GM23338 (cell line): ENCODE results near the gene MEGF10. TPM values are rescaled to one million over a fixed set of nuclear protein-coding genes. Genes with fewer than 3 reads are reported as not detected.

ENCODE experiments used
- ATAC-seq: fragments of 200-7000 bp; cut with Tn5 transposase; 3 replicates; pipeline ENCODE4 v1.9.1; 2020
- DNase-seq: peaks from one replicate; pipeline ENCODE4 v3.0.0-alpha.2; 2015; ENCODE audit warnings: low spot score
- H2AFZ ChIP-seq: fragments of 200-600 bp; sonication (generic); 2 replicates; pipeline ENCODE4 v1.8.0; 2016; ENCODE audit warnings: antibody characterized with exemption, mild to moderate bottlenecking, moderate library complexity
- H3F3A ChIP-seq: fragments of 200-600 bp; sonication (generic); replicated peaks from 2 replicates; pipeline ENCODE4 v1.8.0; 2017; ENCODE audit warnings: antibody characterized with exemption, mixed run types, low read depth
- H3K27ac ChIP-seq: fragments of 200-600 bp; sonication (generic); 2 replicates; pipeline ENCODE4 v1.6.1; 2016; ENCODE audit warnings: low read depth
- H3K27me3 ChIP-seq: fragments of 200-600 bp; sonication (generic); 2 replicates; pipeline ENCODE4 v1.8.0; 2016; ENCODE audit warnings: mild to moderate bottlenecking, mixed run types, moderate library complexity; ENCODE audit not compliant: insufficient read depth
- H3K36me3 ChIP-seq: fragments of 200-600 bp; sonication (generic); 2 replicates; pipeline ENCODE4 v1.8.0; 2016; ENCODE audit warnings: mild to moderate bottlenecking; ENCODE audit not compliant: insufficient read depth
- H3K4me1 ChIP-seq: fragments of 200-600 bp; sonication (generic); 2 replicates; pipeline ENCODE4 v1.8.0; 2016; ENCODE audit warnings: mild to moderate bottlenecking, moderate library complexity; ENCODE audit not compliant: insufficient read depth
- H3K4me2 ChIP-seq: fragments of 200-600 bp; sonication (generic); 2 replicates; pipeline ENCODE4 v1.7.1; 2017; ENCODE audit warnings: mixed run types
- H3K4me3 ChIP-seq: fragments of 200-600 bp; sonication (generic); 2 replicates; pipeline ENCODE4 v1.6.1; 2016; ENCODE audit warnings: mixed run types
- H3K79me2 ChIP-seq: fragments of 200-600 bp; sonication (generic); replicated peaks from 2 replicates; pipeline ENCODE4 v1.8.0; 2017; ENCODE audit warnings: mild to moderate bottlenecking; ENCODE audit not compliant: insufficient read depth
- H3K9me2 ChIP-seq: fragments of 200-600 bp; sonication (generic); 2 replicates; pipeline ENCODE4 v1.8.0; 2017; ENCODE audit not compliant: insufficient read depth
- H4K20me1 ChIP-seq: fragments of 200-600 bp; sonication (generic); replicated peaks from 2 replicates; pipeline ENCODE4 v1.8.0; 2017; ENCODE audit warnings: mild to moderate bottlenecking; ENCODE audit not compliant: insufficient read depth
- H3K27ac Mint-ChIP-seq: 2 replicates; pipeline ENCODE4 v1.8.0; 2020; ENCODE audit warnings: inconsistent platforms, mild to moderate bottlenecking, moderate library complexity, mixed read lengths
- H3K27me3 Mint-ChIP-seq: 3 replicates; pipeline ENCODE4 v1.8.0; 2022; ENCODE audit warnings: low read depth, mild to moderate bottlenecking, moderate library complexity, mixed read lengths, inconsistent platforms; ENCODE audit not compliant: insufficient read depth, poor library complexity
- H3K36me3 Mint-ChIP-seq: 3 replicates; pipeline ENCODE4 v1.8.0; 2021; ENCODE audit warnings: low read depth, mild to moderate bottlenecking, inconsistent platforms, moderate library complexity, mixed read lengths
- H3K4me1 Mint-ChIP-seq: 3 replicates; pipeline ENCODE4 v1.8.0; 2020; ENCODE audit warnings: mild to moderate bottlenecking, inconsistent platforms, mixed read lengths
- H3K4me3 Mint-ChIP-seq: 3 replicates; pipeline ENCODE4 v1.8.0; 2021; ENCODE audit warnings: moderate library complexity, mild to moderate bottlenecking, inconsistent platforms, mixed read lengths
- H3K9me3 Mint-ChIP-seq: 3 replicates; pipeline ENCODE4 v1.8.0; 2020; ENCODE audit warnings: moderate library complexity, mild to moderate bottlenecking, inconsistent platforms, mixed read lengths
- CREB1 ChIP-seq: fragments of 250-450 bp; sonication (Bioruptor Pico); IDR thresholded peaks from 2 replicates; pipeline ENCODE4 v1.5.0; 2020; ENCODE audit warnings: low read depth, mild to moderate bottlenecking, moderate library complexity
- EZH2 ChIP-seq: fragments of 200-600 bp; sonication (generic); IDR thresholded peaks from one replicate; pipeline ENCODE4 v1.8.0; 2017; ENCODE audit warnings: antibody characterized with exemption, mild to moderate bottlenecking, low read depth; ENCODE audit not compliant: unreplicated experiment
- EZH2phosphoT487 ChIP-seq: fragments of 200-600 bp; sonication (generic); IDR thresholded peaks from one replicate; pipeline ENCODE4 v1.8.1; 2018; ENCODE audit warnings: antibody characterized with exemption; ENCODE audit not compliant: unreplicated experiment
- NANOG ChIP-seq: IDR thresholded peaks from 2 replicates; pipeline ENCODE4 v1.6.1; 2016; ENCODE audit warnings: antibody characterized with exemption, borderline replicate concordance
- STAT1 ChIP-seq: IDR thresholded peaks from one replicate; pipeline ENCODE4 v1.6.1; 2016; ENCODE audit warnings: antibody characterized with exemption; ENCODE audit not compliant: unreplicated experiment
- ZNF114 ChIP-seq: fragments of 250-450 bp; sonication (Bioruptor Pico); IDR thresholded peaks from 2 replicates; pipeline ENCODE4 v1.5.0; 2020; ENCODE audit warnings: mild to moderate bottlenecking, moderate library complexity
- polyA plus RNA-seq: library from polyadenylated mRNA; unstranded; fragments of >200 nt; fragmentation: Nextera tagmentation; extraction: Ambion mirVana; gene quantifications from 2 replicates; pipeline ENCODE4 v1.2.1, GENCODE V29; 2016
- total RNA-seq: library from RNA; depleted of rRNA; stranded (reverse); fragments of >200 nt; shearing (Covaris generic); gene quantifications from 2 replicates; pipeline ENCODE4 v1.2.3, GENCODE V29; 2014
- TF ChIP-seq, protein P1 (sequence below): fragments of 250-450 bp; sonication (Bioruptor Pico); IDR thresholded peaks from 2 replicates; pipeline ENCODE4 v1.5.0; 2020; ENCODE audit warnings: mild to moderate bottlenecking, moderate library complexity
- TF ChIP-seq, protein P2 (sequence below): IDR thresholded peaks from one replicate; pipeline ENCODE4 v1.6.1; 2018; ENCODE audit warnings: antibody characterized with exemption; ENCODE audit not compliant: unreplicated experiment

Gene MEGF10
- total and polyA plus RNA-seq, 2 experiments from 2014 or later: 4.5 to 28.3 TPM

DNA sequence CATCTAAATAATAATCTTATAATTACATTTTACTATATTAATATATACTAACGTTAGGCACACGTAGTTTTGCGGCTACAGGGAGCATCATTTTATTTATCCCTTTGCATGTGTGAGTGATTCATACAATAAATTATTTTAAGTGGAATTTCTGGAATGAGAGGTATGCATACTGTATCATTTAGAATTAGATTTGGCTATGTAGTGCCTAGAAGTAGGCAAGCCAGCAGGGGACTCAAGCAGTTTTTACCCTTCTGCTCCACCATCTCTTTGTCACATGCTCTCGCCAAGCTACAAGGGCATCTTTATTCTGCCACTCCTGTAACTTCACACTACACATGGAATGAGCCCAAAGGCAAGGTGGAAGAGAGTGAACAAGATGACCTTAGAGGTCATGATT, 60.8 kb downstream of the MEGF10 start:
- no peaks in the 10 kb centered on the region for H3K9me3 Mint-ChIP-seq
- H3K36me3 ChIP-seq: no peaks in the 10 kb centered on the region
- peaks cover 17% of the 10 kb centered on the region for H3K4me1 Mint-ChIP-seq
- H3K4me2 ChIP-seq: no peak overlapping the region
- peaks cover 4% of the 10 kb centered on the region for H3K27me3 Mint-ChIP-seq
- no peak overlapping the region for H3K4me3 ChIP-seq
- ATAC-seq (no peak), DNase-seq (no peak)
- H3K4me1 ChIP-seq: no peaks in the 10 kb centered on the region; the same call in 1 of the 2 replicates
- peaks cover 3% of the 10 kb centered on the region; the same call in 2 of the 3 replicates for H3K36me3 Mint-ChIP-seq
- H3F3A ChIP-seq: no peaks in the 10 kb centered on the region
- no peak overlapping the region for H2AFZ ChIP-seq
- no peak overlapping the region; the same call in 1 of the 2 replicates for H3K27ac Mint-ChIP-seq
- no peaks in the 10 kb centered on the region for H3K27me3 ChIP-seq
- H3K4me3 Mint-ChIP-seq: no peak overlapping the region
- H3K27ac ChIP-seq: no peak overlapping the region
- H3K9me2 ChIP-seq: no peaks in the 10 kb centered on the region
- no peaks in the 10 kb centered on the region for H4K20me1 ChIP-seq
- no peaks in the 10 kb centered on the region for H3K79me2 ChIP-seq
- TF ChIP-seq, protein P1, sequence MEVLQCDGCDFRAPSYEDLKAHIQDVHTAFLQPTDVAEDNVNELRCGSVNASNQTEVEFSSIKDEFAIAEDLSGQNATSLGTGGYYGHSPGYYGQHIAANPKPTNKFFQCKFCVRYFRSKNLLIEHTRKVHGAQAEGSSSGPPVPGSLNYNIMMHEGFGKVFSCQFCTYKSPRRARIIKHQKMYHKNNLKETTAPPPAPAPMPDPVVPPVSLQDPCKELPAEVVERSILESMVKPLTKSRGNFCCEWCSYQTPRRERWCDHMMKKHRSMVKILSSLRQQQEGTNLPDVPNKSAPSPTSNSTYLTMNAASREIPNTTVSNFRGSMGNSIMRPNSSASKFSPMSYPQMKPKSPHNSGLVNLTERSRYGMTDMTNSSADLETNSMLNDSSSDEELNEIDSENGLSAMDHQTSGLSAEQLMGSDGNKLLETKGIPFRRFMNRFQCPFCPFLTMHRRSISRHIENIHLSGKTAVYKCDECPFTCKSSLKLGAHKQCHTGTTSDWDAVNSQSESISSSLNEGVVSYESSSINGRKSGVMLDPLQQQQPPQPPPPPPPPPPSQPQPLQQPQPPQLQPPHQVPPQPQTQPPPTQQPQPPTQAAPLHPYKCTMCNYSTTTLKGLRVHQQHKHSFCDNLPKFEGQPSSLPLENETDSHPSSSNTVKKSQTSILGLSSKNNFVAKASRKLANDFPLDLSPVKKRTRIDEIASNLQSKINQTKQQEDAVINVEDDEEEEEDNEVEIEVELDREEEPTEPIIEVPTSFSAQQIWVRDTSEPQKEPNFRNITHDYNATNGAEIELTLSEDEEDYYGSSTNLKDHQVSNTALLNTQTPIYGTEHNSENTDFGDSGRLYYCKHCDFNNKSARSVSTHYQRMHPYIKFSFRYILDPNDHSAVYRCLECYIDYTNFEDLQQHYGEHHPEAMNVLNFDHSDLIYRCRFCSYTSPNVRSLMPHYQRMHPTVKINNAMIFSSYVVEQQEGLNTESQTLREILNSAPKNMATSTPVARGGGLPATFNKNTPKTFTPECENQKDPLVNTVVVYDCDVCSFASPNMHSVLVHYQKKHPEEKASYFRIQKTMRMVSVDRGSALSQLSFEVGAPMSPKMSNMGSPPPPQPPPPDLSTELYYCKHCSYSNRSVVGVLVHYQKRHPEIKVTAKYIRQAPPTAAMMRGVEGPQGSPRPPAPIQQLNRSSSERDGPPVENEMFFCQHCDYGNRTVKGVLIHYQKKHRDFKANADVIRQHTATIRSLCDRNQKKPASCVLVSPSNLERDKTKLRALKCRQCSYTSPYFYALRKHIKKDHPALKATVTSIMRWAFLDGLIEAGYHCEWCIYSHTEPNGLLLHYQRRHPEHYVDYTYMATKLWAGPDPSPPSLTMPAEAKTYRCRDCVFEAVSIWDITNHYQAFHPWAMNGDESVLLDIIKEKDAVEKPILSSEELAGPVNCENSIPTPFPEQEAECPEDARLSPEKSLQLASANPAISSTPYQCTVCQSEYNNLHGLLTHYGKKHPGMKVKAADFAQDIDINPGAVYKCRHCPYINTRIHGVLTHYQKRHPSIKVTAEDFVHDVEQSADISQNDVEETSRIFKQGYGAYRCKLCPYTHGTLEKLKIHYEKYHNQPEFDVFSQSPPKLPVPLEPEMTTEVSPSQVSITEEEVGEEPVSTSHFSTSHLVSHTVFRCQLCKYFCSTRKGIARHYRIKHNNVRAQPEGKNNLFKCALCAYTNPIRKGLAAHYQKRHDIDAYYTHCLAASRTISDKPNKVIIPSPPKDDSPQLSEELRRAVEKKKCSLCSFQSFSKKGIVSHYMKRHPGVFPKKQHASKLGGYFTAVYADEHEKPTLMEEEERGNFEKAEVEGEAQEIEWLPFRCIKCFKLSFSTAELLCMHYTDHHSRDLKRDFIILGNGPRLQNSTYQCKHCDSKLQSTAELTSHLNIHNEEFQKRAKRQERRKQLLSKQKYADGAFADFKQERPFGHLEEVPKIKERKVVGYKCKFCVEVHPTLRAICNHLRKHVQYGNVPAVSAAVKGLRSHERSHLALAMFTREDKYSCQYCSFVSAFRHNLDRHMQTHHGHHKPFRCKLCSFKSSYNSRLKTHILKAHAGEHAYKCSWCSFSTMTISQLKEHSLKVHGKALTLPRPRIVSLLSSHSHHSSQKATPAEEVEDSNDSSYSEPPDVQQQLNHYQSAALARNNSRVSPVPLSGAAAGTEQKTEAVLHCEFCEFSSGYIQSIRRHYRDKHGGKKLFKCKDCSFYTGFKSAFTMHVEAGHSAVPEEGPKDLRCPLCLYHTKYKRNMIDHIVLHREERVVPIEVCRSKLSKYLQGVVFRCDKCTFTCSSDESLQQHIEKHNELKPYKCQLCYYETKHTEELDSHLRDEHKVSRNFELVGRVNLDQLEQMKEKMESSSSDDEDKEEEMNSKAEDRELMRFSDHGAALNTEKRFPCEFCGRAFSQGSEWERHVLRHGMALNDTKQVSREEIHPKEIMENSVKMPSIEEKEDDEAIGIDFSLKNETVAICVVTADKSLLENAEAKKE (CRISPR knock-in tag): no peak

DNA sequence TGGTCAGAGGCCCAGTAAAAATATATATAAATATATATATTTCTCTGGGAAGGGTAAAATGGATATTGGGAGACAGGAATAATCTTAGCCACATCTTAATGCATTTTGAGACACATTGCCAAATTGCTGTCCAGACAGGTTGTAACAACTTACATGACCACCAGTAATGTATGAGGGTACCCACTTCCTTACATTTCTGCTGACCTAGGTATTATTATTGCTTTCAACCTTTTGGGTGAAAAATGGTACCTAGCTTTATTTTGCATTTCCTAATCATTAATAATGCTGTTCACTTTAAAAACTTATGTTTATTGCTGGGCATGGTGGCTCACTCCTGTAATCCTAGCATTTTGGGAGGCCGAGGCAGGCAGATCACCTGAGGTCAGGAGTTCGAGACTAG, 61.5 kb downstream of the MEGF10 start:
- Mint-ChIP-seq H3K9me3 (no peaks in the 10 kb centered on the region), H3K27ac (no peak overlapping the region), H3K36me3 (no peaks in the 10 kb centered on the region), H3K4me1 (peaks cover 17% of the 10 kb centered on the region), H3K4me3 (no peak overlapping the region), H3K27me3 (peaks cover 4% of the 10 kb centered on the region)
- Histone ChIP-seq H4K20me1 (no peaks in the 10 kb centered on the region), H2AFZ (no peak overlapping the region), H3K27me3 (no peaks in the 10 kb centered on the region), H3F3A (no peaks in the 10 kb centered on the region), H3K79me2 (no peaks in the 10 kb centered on the region), H3K9me2 (no peaks in the 10 kb centered on the region), H3K4me1 (no peaks in the 10 kb centered on the region; the same call in 1 of the 2 replicates), H3K4me2 (no peak overlapping the region), H3K36me3 (no peaks in the 10 kb centered on the region), H3K4me3 (no peak overlapping the region), H3K27ac (no peak overlapping the region)
- ATAC-seq (no peak), DNase-seq (no peak)
- TF ChIP-seq EZH2phosphoT487: no peak
- no peak for TF ChIP-seq EZH2
- TF ChIP-seq, protein P2, sequence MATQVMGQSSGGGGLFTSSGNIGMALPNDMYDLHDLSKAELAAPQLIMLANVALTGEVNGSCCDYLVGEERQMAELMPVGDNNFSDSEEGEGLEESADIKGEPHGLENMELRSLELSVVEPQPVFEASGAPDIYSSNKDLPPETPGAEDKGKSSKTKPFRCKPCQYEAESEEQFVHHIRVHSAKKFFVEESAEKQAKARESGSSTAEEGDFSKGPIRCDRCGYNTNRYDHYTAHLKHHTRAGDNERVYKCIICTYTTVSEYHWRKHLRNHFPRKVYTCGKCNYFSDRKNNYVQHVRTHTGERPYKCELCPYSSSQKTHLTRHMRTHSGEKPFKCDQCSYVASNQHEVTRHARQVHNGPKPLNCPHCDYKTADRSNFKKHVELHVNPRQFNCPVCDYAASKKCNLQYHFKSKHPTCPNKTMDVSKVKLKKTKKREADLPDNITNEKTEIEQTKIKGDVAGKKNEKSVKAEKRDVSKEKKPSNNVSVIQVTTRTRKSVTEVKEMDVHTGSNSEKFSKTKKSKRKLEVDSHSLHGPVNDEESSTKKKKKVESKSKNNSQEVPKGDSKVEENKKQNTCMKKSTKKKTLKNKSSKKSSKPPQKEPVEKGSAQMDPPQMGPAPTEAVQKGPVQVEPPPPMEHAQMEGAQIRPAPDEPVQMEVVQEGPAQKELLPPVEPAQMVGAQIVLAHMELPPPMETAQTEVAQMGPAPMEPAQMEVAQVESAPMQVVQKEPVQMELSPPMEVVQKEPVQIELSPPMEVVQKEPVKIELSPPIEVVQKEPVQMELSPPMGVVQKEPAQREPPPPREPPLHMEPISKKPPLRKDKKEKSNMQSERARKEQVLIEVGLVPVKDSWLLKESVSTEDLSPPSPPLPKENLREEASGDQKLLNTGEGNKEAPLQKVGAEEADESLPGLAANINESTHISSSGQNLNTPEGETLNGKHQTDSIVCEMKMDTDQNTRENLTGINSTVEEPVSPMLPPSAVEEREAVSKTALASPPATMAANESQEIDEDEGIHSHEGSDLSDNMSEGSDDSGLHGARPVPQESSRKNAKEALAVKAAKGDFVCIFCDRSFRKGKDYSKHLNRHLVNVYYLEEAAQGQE: no peak
- no peak for TF ChIP-seq NANOG
- TF ChIP-seq CREB1: no peak
- no peak for TF ChIP-seq STAT1
- TF ChIP-seq ZNF114 (CRISPR knock-in tag): no peak
